Lower lobe of right lung (tissue), 2 donors: Measurements from ENCODE around the gene SNX22. TPM values are rescaled to one million over a fixed set of nuclear protein-coding genes. Genes with fewer than 3 reads are reported as not detected.

Experiments
- ATAC-seq, 2 donors: fragments of 200-7000 bp; cut with Tn5 transposase; one replicate each; pipeline ENCODE4 v1.9.1; 2020 to 2022; ENCODE audit warnings: mild to moderate bottlenecking in 2 of 2, moderate library complexity in 2 of 2
- DNase-seq: peaks from one replicate; pipeline ENCODE4 v3.0.0-alpha.2; 2020
- H3K27ac ChIP-seq: fragments of 200-600 bp; one replicate; pipeline ENCODE4 v1.8.0; 2022
- H3K27me3 ChIP-seq: fragments of 200-600 bp; one replicate; pipeline ENCODE4 v1.8.0; 2022; ENCODE audit warnings: low read depth
- H3K36me3 ChIP-seq: fragments of 200-600 bp; one replicate; pipeline ENCODE4 v1.8.0; 2022; ENCODE audit warnings: mild to moderate bottlenecking
- H3K4me1 ChIP-seq: fragments of 200-600 bp; one replicate; pipeline ENCODE4 v1.8.0; 2022
- H3K4me3 ChIP-seq: fragments of 200-600 bp; one replicate; pipeline ENCODE4 v1.8.0; 2022; ENCODE audit warnings: mild to moderate bottlenecking
- H3K9me3 ChIP-seq: fragments of 200-600 bp; one replicate; pipeline ENCODE4 v1.8.0; 2022
- CTCF ChIP-seq: fragments of 200-600 bp; IDR thresholded peaks from one replicate; pipeline ENCODE4 v1.8.0; 2022; ENCODE audit warnings: antibody characterized with exemption, mild to moderate bottlenecking
- intact Hi-C: fragments of 100-400 bp; cut with DNase I; formaldehyde crosslinking; loops from one replicate; pipeline ENCODE4 v1.11.0; 2022
- total RNA-seq: library from RNA; stranded (reverse); fragmentation: NEBNext Ultra II Directional; extraction: Animal tissue kit (Norgen Biotek cat#: 25700); gene quantifications from one replicate; pipeline ENCODE4 v1.2.1, GENCODE V29; 2021
- donor health status: DM: no; HTN: yes; CAD: no; lungs with severe emphysema.

SNX22 gene
- total RNA-seq, 1 donor from 2014 or later: 17.4 TPM

- DNase-seq: no peak
- no peaks in the 10 kb centered on the region for H3K9me3 ChIP-seq
- no peak overlapping the region for H3K4me3 ChIP-seq
- H3K27me3 ChIP-seq: no peaks in the 10 kb centered on the region
- no peak for TF ChIP-seq CTCF
- intact Hi-C loops: no loop called here
- H3K36me3 ChIP-seq: peaks cover 35% of the 10 kb centered on the region
- no peaks in the 10 kb centered on the region for H3K4me1 ChIP-seq
- no peak for ATAC-seq
- no peak overlapping the region for H3K27ac ChIP-seq
These were observed 36.1 kb downstream of the SNX22 start for GRCh38 chr15:64187396-64188191.

GRCh38 chr15:64191971-64192830, 40.7 kb downstream of the SNX22 start:
- Histone ChIP-seq H3K36me3 (peaks cover 36% of the 10 kb centered on the region), H3K9me3 (no peaks in the 10 kb centered on the region), H3K27ac (no peak overlapping the region), H3K27me3 (no peaks in the 10 kb centered on the region), H3K4me1 (no peaks in the 10 kb centered on the region), H3K4me3 (no peak overlapping the region)
- TF ChIP-seq CTCF: no peak
- DNase-seq (no peak), ATAC-seq (no peak)
- intact Hi-C loops: no loop called here

GRCh38 chr15:64193971-64194370, 42.4 kb downstream of the SNX22 start:
- Histone ChIP-seq H3K36me3 (peaks cover 28% of the 10 kb centered on the region), H3K4me3 (no peak overlapping the region), H3K27me3 (no peaks in the 10 kb centered on the region), H3K4me1 (no peaks in the 10 kb centered on the region), H3K9me3 (no peaks in the 10 kb centered on the region), H3K27ac (no peak overlapping the region)
- DNase-seq (no peak), ATAC-seq (no peak)
- intact Hi-C loops: no loop called here
- TF ChIP-seq CTCF: no peak

- Histone ChIP-seq H3K4me3 (no peak overlapping the region), H3K27ac (no peak overlapping the region), H3K36me3 (peaks cover 56% of the 10 kb centered on the region), H3K27me3 (no peaks in the 10 kb centered on the region), H3K9me3 (no peaks in the 10 kb centered on the region), H3K4me1 (no peaks in the 10 kb centered on the region)
- no peak for ATAC-seq
- intact Hi-C loops: no loop called here
- no peak for TF ChIP-seq CTCF
- DNase-seq: no peak
These were observed 45.9 kb downstream of the SNX22 start for GRCh38 chr15:64197425-64197824.

- Histone ChIP-seq H3K4me1 (no peaks in the 10 kb centered on the region), H3K27me3 (no peaks in the 10 kb centered on the region), H3K4me3 (no peak overlapping the region), H3K27ac (no peak overlapping the region), H3K9me3 (no peaks in the 10 kb centered on the region), H3K36me3 (peaks cover 55% of the 10 kb centered on the region)
- no peak for DNase-seq
- ATAC-seq: no peak
- intact Hi-C loops: no loop called here
- TF ChIP-seq CTCF: no peak
These were observed 53.7 kb downstream of the SNX22 start for GRCh38 chr15:64205202-64205601.

Other genes starting within 250 kb of the SNX22 start
- gene DAPK2, start 105.2 kb upstream of the SNX22 start, total RNA-seq: 56.8 TPM
- 56.3 TPM for gene CIAO2A, start 57.9 kb upstream of the SNX22 start, total RNA-seq
- gene SNX1, start 55.7 kb upstream of the SNX22 start, total RNA-seq: 157 TPM
- gene PPIB, start 11.3 kb downstream of the SNX22 start, total RNA-seq: 323 TPM
- 19.8 TPM for gene CSNK1G1, start 204.4 kb downstream of the SNX22 start, total RNA-seq
- 4.5 TPM for gene PCLAF, start 229.7 kb downstream of the SNX22 start, total RNA-seq
- 23.2 TPM for gene TRIP4, start 236.1 kb downstream of the SNX22 start, total RNA-seq